Measurements from ENCODE around the gene TMEM218.

DNA sequence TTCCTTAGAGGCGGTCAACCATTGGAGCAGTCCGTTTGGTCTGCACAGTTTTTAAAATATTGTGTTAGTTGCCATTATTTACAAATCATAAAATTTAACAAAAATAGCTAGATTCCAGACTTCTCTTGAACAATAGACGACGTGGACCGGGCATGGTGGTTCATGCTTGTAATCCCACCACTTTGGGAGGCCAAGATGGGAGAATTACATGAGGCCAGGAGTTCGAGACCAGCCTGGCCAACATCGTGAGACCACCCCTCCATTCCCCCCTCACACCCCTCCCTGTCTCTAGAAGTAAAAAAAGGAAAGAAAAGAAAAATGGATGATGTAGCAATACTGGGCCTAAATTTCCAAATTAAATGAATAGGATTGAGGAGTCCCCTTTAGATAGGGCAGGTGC is 47.4 kb downstream of the TMEM218 start:
- TF ChIP-seq, protein P1, sequence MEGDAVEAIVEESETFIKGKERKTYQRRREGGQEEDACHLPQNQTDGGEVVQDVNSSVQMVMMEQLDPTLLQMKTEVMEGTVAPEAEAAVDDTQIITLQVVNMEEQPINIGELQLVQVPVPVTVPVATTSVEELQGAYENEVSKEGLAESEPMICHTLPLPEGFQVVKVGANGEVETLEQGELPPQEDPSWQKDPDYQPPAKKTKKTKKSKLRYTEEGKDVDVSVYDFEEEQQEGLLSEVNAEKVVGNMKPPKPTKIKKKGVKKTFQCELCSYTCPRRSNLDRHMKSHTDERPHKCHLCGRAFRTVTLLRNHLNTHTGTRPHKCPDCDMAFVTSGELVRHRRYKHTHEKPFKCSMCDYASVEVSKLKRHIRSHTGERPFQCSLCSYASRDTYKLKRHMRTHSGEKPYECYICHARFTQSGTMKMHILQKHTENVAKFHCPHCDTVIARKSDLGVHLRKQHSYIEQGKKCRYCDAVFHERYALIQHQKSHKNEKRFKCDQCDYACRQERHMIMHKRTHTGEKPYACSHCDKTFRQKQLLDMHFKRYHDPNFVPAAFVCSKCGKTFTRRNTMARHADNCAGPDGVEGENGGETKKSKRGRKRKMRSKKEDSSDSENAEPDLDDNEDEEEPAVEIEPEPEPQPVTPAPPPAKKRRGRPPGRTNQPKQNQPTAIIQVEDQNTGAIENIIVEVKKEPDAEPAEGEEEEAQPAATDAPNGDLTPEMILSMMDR (IDR thresholded peaks at IDR 0.05): no peak
- TF ChIP-seq EZH2 (IDR thresholded peaks at IDR 0.05; ENCODE audit: borderline replicate concordance, insufficient read depth, low read depth, low read length, poor library complexity, severe bottlenecking): no peak

Data from B cell (primary cell).